Keratinocyte (primary cell): ENCODE data around the gene PRKN. TPM values are rescaled to one million over a fixed set of nuclear protein-coding genes. Genes with fewer than 3 reads are reported as not detected.

Experiments used
- DNase-seq: peaks from one replicate; pipeline ENCODE4 v3.0.0-alpha.2; 2011; ENCODE audit warnings: low read depth, missing footprints, low spot score
- FAIRE-seq: peaks from 2 replicates; lab custom pipeline; 2011; peaks lifted over from hg19 to GRCh38; lab: Jason Lieb, UNC
- H2AFZ ChIP-seq: 2 replicates; pipeline ENCODE4 v1.6.0; 2012; ENCODE audit warnings: low read length, control low read depth, inconsistent platforms; ENCODE audit not compliant: control insufficient read depth
- H3K27ac ChIP-seq: 2 replicates; pipeline ENCODE4 v1.5.1; 2011; ENCODE audit warnings: low read length; ENCODE audit not compliant: control insufficient read depth, insufficient read depth
- H3K27me3 ChIP-seq: 3 replicates; pipeline ENCODE4 v1.6.0; 2011; ENCODE audit warnings: low read length; ENCODE audit not compliant: control insufficient read depth, insufficient read depth; ENCODE audit errors: extremely low read depth
- H3K36me3 ChIP-seq, 2 experiments: 2 replicates in 1 of 2; 3 replicates in 1 of 2; pipeline ENCODE4 v1.5.1; 2011; ENCODE audit warnings: low read length in 2 of 2, mild to moderate bottlenecking in 1 of 2; ENCODE audit not compliant: control insufficient read depth in 2 of 2, insufficient read depth in 2 of 2; ENCODE audit errors: extremely low read depth in 1 of 2
- H3K4me1 ChIP-seq: 3 replicates; pipeline ENCODE4 v1.5.1; 2011; ENCODE audit warnings: low read length; ENCODE audit not compliant: control insufficient read depth, insufficient read depth; ENCODE audit errors: extremely low read depth
- H3K4me2 ChIP-seq: 3 replicates; pipeline ENCODE4 v1.6.0; 2011; ENCODE audit warnings: low read depth, low read length; ENCODE audit not compliant: control insufficient read depth, insufficient read depth; ENCODE audit errors: extremely low read depth
- H3K4me3 ChIP-seq, 3 experiments: fragments of 200-600 bp in 1 of 3; sonication (generic) in 1 of 3; 2 replicates in 2 of 3; 3 replicates in 1 of 3; pipeline ENCODE4 v1.5.1; 2011 to 2016; ENCODE audit warnings: low read length in 3 of 3, mild to moderate bottlenecking in 3 of 3, control low read depth in 2 of 3, inconsistent platforms in 1 of 3, low read depth in 1 of 3, mixed read lengths in 1 of 3, mixed run types in 1 of 3, moderate library complexity in 1 of 3; ENCODE audit not compliant: control insufficient read depth in 2 of 3, insufficient read depth in 2 of 3; ENCODE audit errors: extremely low read depth in 1 of 3
- H3K79me2 ChIP-seq: 2 replicates; pipeline ENCODE4 v1.6.0; 2012; ENCODE audit warnings: low read length; ENCODE audit not compliant: control insufficient read depth, insufficient read depth
- H3K9ac ChIP-seq: 3 replicates; pipeline ENCODE4 v1.6.0; 2011; ENCODE audit warnings: low read length; ENCODE audit not compliant: control insufficient read depth, insufficient read depth; ENCODE audit errors: extremely low read depth
- H3K9me1 ChIP-seq: 3 replicates; pipeline ENCODE4 v1.6.0; 2011; ENCODE audit warnings: low read length; ENCODE audit not compliant: control insufficient read depth, insufficient read depth; ENCODE audit errors: extremely low read depth
- H3K9me3 ChIP-seq: 2 replicates; pipeline ENCODE4 v1.5.1; 2012; ENCODE audit warnings: low read depth, low read length; ENCODE audit not compliant: control insufficient read depth
- H4K20me1 ChIP-seq: 3 replicates; pipeline ENCODE4 v1.6.0; 2011; ENCODE audit warnings: low read length; ENCODE audit not compliant: control insufficient read depth, insufficient read depth; ENCODE audit errors: extremely low read depth
- EZH2 ChIP-seq: IDR thresholded peaks from one replicate; pipeline ENCODE4 v1.6.1; 2012; ENCODE audit warnings: inconsistent platforms, mild to moderate bottlenecking, low read length, moderate library complexity
- dilution Hi-C: fragments of 300-500 bp; cut with MboI; formaldehyde crosslinking; loops from one replicate; pipeline ENCODE4 v1.7.0; 2020; ENCODE audit warnings: low sequenced_read_pairs; ENCODE audit not compliant: extremely low pct_ligation_motif_present
- polyA plus RNA-seq, 5 experiments: library from polyadenylated mRNA; depleted of rRNA in 3 of 5; stranded (reverse) in 3 of 5; stranded (forward) in 1 of 5; unstranded in 1 of 5; fragments of >200 nt; gene quantifications; 1 replicate in 1 of 5; 2 replicates in 3 of 5; 3 replicates in 1 of 5; pipeline versions ENCODE4 v1.2.1 to v1.2.3, GENCODE V29; 2011 to 2012; ENCODE audit warnings: missing spikeins in 2 of 5, low read depth in 1 of 5, low replicate concordance in 1 of 5
- TF ChIP-seq, protein P1 (sequence below), 3 experiments: IDR thresholded peaks in 1 of 3; conservative IDR thresholded peaks in 1 of 3; optimal IDR thresholded peaks in 1 of 3; 2 replicates in 2 of 3; 3 replicates in 1 of 3; pipeline versions ENCODE3 to v1.5.1; 2011; ENCODE audit warnings: low read length in 3 of 3, mild to moderate bottlenecking in 3 of 3, moderate library complexity in 2 of 3, control low read depth in 1 of 3, inconsistent platforms in 1 of 3; ENCODE audit not compliant: insufficient read depth in 2 of 3; ENCODE audit errors: extremely low read depth in 1 of 3

PRKN gene
- polyA plus RNA-seq, 1 donor (not counting 4 experiments of a cell fraction or from before 2014, with no cell fraction given) = 0.67 TPM

DNA sequence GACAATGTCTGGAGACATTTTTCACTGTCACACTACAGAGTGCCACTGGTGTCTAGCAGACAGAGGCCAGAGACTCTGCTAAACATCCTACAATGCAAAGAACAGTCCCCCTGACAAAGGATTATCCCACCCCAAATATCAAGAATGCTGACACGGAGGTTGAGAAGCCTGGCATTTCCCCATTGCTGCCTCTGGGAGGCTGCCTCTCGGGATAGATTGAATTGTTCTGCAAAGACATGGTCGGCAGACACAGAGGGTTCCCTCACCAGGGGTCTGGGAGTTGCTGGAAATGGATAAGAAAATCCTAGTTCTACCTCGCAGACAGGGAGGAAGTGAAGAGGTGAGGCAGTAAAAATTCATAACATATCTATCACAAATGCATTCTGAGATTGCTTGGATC is 1287.3 kb downstream of the PRKN start:
- H3K79me2 ChIP-seq = no peaks in the 10 kb centered on the region
- no peak overlapping the region for H2AFZ ChIP-seq
- H3K27ac ChIP-seq = no peak overlapping the region
- H3K9me1 ChIP-seq = no peaks in the 10 kb centered on the region
- no peak for DNase-seq
- no peaks in the 10 kb centered on the region for H3K9me3 ChIP-seq
- H3K27me3 ChIP-seq = no peaks in the 10 kb centered on the region
- dilution Hi-C loops = no loop called here
- H4K20me1 ChIP-seq = no peaks in the 10 kb centered on the region
- H3K9ac ChIP-seq = no peak overlapping the region
- FAIRE-seq = no peak
- TF ChIP-seq, protein P1, sequence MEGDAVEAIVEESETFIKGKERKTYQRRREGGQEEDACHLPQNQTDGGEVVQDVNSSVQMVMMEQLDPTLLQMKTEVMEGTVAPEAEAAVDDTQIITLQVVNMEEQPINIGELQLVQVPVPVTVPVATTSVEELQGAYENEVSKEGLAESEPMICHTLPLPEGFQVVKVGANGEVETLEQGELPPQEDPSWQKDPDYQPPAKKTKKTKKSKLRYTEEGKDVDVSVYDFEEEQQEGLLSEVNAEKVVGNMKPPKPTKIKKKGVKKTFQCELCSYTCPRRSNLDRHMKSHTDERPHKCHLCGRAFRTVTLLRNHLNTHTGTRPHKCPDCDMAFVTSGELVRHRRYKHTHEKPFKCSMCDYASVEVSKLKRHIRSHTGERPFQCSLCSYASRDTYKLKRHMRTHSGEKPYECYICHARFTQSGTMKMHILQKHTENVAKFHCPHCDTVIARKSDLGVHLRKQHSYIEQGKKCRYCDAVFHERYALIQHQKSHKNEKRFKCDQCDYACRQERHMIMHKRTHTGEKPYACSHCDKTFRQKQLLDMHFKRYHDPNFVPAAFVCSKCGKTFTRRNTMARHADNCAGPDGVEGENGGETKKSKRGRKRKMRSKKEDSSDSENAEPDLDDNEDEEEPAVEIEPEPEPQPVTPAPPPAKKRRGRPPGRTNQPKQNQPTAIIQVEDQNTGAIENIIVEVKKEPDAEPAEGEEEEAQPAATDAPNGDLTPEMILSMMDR (optimal IDR thresholded peaks at IDR 0.05 in 1 of 3, IDR thresholded peaks at IDR 0.05 in 1 of 3, conservative IDR thresholded peaks at IDR 0.05 in 1 of 3; ENCODE audit: extremely low read depth in 1 of 3, insufficient read depth in 2 of 3, low read length in 3 of 3) = no peak
- no peak for TF ChIP-seq EZH2
- no peak overlapping the region for H3K4me3 ChIP-seq
- no peak overlapping the region for H3K4me2 ChIP-seq
- H3K4me1 ChIP-seq = peaks cover 2% of the 10 kb centered on the region
- no peaks in the 10 kb centered on the region for H3K36me3 ChIP-seq

DNA sequence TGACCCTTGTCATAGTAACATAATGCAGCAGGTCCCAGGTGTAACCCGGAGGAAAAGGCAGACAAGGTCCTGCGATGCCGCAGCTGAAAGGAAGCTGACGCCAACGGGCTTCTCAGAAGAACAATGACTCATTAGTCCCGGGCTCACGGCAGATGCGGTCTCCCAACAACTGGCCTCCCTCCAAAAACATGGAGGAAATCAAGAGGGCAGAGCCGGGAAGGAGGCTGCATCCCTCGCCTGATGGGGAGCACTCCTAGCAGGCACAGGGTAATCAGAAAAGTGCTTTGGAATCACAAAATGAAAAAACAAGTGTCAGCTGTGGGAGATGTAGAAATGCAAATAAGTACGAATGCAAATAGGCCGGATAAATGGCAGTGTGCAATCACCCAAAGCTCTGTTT is 1288.5 kb downstream of the PRKN start:
- no peaks in the 10 kb centered on the region for H3K9me1 ChIP-seq
- no peaks in the 10 kb centered on the region for H3K79me2 ChIP-seq
- H3K9me3 ChIP-seq = no peaks in the 10 kb centered on the region
- no peak overlapping the region for H3K4me3 ChIP-seq
- H2AFZ ChIP-seq = no peak overlapping the region
- TF ChIP-seq, protein P1 (optimal IDR thresholded peaks at IDR 0.05 in 1 of 3, IDR thresholded peaks at IDR 0.05 in 1 of 3, conservative IDR thresholded peaks at IDR 0.05 in 1 of 3; ENCODE audit: extremely low read depth in 1 of 3, insufficient read depth in 2 of 3, low read length in 3 of 3) = no peak
- TF ChIP-seq EZH2 = no peak
- dilution Hi-C loops = no loop called here
- H3K4me2 ChIP-seq = no peak overlapping the region
- no peak for FAIRE-seq
- no peak for DNase-seq
- no peaks in the 10 kb centered on the region for H4K20me1 ChIP-seq
- peaks cover 7% of the 10 kb centered on the region for H3K4me1 ChIP-seq
- H3K9ac ChIP-seq = no peak overlapping the region
- no peaks in the 10 kb centered on the region for H3K36me3 ChIP-seq
- H3K27me3 ChIP-seq = no peaks in the 10 kb centered on the region
- H3K27ac ChIP-seq = no peak overlapping the region
